ENCODE results near the gene MLST8.
"Not testable (repeated sequence)": the region's sequence is repeated elsewhere in the genome, so short reads cannot be mapped to it uniquely, and the experiment has no call there.

Gene MLST8

GRCh38 chr16:2230376-2230775 lies 25.1 kb downstream of the MLST8 start:
- DNase-seq (ENCODE audit: low read depth, low spot score), result no peak

- DNase-seq (ENCODE audit: low read depth, low spot score), result peak; percentile 68
Observed at GRCh38 chr16:2231016-2231931, 26.0 kb downstream of the MLST8 start.

- no peak for DNase-seq (ENCODE audit: low read depth, low spot score)
Observed at GRCh38 chr16:2232094-2232990, 27.1 kb downstream of the MLST8 start.

GRCh38 chr16:2233046-2233775 lies 28.0 kb downstream of the MLST8 start:
- no peak for DNase-seq (ENCODE audit: low read depth, low spot score)

GRCh38 chr16:2233872-2234812 lies 28.9 kb downstream of the MLST8 start:
- no peak for DNase-seq (ENCODE audit: low read depth, low spot score)

GRCh38 chr16:2234813-2235170 lies 29.5 kb downstream of the MLST8 start:
- no peak for DNase-seq (ENCODE audit: low read depth, low spot score)

GRCh38 chr16:2235234-2235651 lies 30.0 kb downstream of the MLST8 start:
- DNase-seq (ENCODE audit: low read depth, low spot score), result no peak

- DNase-seq (ENCODE audit: low read depth, low spot score), result no peak
Observed at GRCh38 chr16:2235695-2236336, 30.6 kb downstream of the MLST8 start.

- peak; percentile 57 for DNase-seq (ENCODE audit: low read depth, low spot score)
Observed at GRCh38 chr16:2236337-2237101, 31.3 kb downstream of the MLST8 start, which contains the start of gene DNASE1L2. DNASE1L2 (plus strand) TSS chr16:2236444; CDS start chr16:2236817, 373 bp downstream.

GRCh38 chr16:2237102-2237482 lies 31.8 kb downstream of the MLST8 start:
- DNase-seq (ENCODE audit: low read depth, low spot score), result no peak

GRCh38 chr16:2237493-2238149 lies 32.4 kb downstream of the MLST8 start:
- DNase-seq (ENCODE audit: low read depth, low spot score), result peak; percentile 43

- no peak for DNase-seq (ENCODE audit: low read depth, low spot score)
Observed at GRCh38 chr16:2238150-2238837, 33.0 kb downstream of the MLST8 start.

GRCh38 chr16:2238838-2239675 lies 33.8 kb downstream of the MLST8 start:
- DNase-seq (ENCODE audit: low read depth, low spot score), result no peak

- not testable (repeated sequence) for DNase-seq (ENCODE audit: low read depth, low spot score)
Observed at GRCh38 chr16:2240331-2240730, 35.1 kb downstream of the MLST8 start.

- no peak for DNase-seq (ENCODE audit: low read depth, low spot score)
Observed at GRCh38 chr16:2242598-2242997, 37.3 kb downstream of the MLST8 start.

GRCh38 chr16:2243031-2243528 lies 37.8 kb downstream of the MLST8 start:
- DNase-seq (ENCODE audit: low read depth, low spot score), result no peak

GRCh38 chr16:2243781-2244180 lies 38.5 kb downstream of the MLST8 start:
- no peak for DNase-seq (ENCODE audit: low read depth, low spot score)
